Measurements from ENCODE around the gene RARG. TPM values are rescaled to one million over a fixed set of nuclear protein-coding genes. Genes with fewer than 3 reads are reported as not detected.

The RARG gene
- total RNA-seq, 1 donor from 2014 or later = 29.8 TPM

GRCh38 chr12:53274445-53274844 lies 42.4 kb upstream of the RARG start:
- intact Hi-C loops (cut with DNase I) = no loop called here
- no peak for TF ChIP-seq CTCF (IDR thresholded peaks at IDR 0.05)

GRCh38 chr12:53268630-53269562 lies 36.9 kb upstream of the RARG start:
- intact Hi-C loops (cut with DNase I) = loop anchor here (2.0 kb wide), 1 partner anchor 48 kb away; no protein-coding TSS in a partner anchor
- H3K27ac ChIP-seq = no peak overlapping the region
- TF ChIP-seq CTCF (IDR thresholded peaks at IDR 0.05) = no peak

More at GRCh38 chr12:53274445-53274844, 42.4 kb upstream of the RARG start:
- H3K4me3 ChIP-seq = no peak overlapping the region
- no peaks in the 10 kb centered on the region for H3K9me3 ChIP-seq
- H3K36me3 ChIP-seq = no peaks in the 10 kb centered on the region
- no peaks in the 10 kb centered on the region for H3K27me3 ChIP-seq
- no peak for DNase-seq (ENCODE audit: low spot score in 2 of 2)
- H3K27ac ChIP-seq = no peak overlapping the region
- no peaks in the 10 kb centered on the region for H3K4me1 ChIP-seq

GRCh38 chr12:53267999-53268629 lies 36.1 kb upstream of the RARG start, which contains the start of gene ESPL1:
TSS of gene ESPL1 (plus strand) at chr12:53268299. CDS start at chr12:53268767, 468 bp downstream.
- H3K9me3 ChIP-seq = no peaks in the 10 kb centered on the region
- intact Hi-C loops (cut with DNase I) = loop anchor here (2.0 kb wide), 1 partner anchor 47 kb away; no protein-coding TSS in a partner anchor
- no peaks in the 10 kb centered on the region for H3K27me3 ChIP-seq
- peak within 1 kb of the TSS; percentile 63 to 64 for H3K4me3 ChIP-seq
- peak in 2 of 3 experiments; percentile 22 to 26 for TF ChIP-seq CTCF (IDR thresholded peaks at IDR 0.05)
- DNase-seq (ENCODE audit: low spot score in 2 of 2) = peak; percentile 15 to 87
- H3K27ac ChIP-seq = no peak within 1 kb of the TSS
- no peaks in the 10 kb centered on the region for H3K36me3 ChIP-seq
- no peaks in the 10 kb centered on the region for H3K4me1 ChIP-seq

More at GRCh38 chr12:53268630-53269562, 36.9 kb upstream of the RARG start:
- Histone ChIP-seq H3K4me3 (peak overlapping the region; percentile 63 to 64), H3K36me3 (no peaks in the 10 kb centered on the region), H3K4me1 (no peaks in the 10 kb centered on the region), H3K9me3 (no peaks in the 10 kb centered on the region), H3K27me3 (no peaks in the 10 kb centered on the region)
- DNase-seq (ENCODE audit: low spot score in 2 of 2) = no peak

GRCh38 chr12:53267306-53267998 lies 35.4 kb upstream of the RARG start:
- Histone ChIP-seq H3K4me3 (peak overlapping the region; percentile 63 to 64), H3K36me3 (no peaks in the 10 kb centered on the region), H3K27ac (no peak overlapping the region), H3K27me3 (no peaks in the 10 kb centered on the region), H3K9me3 (no peaks in the 10 kb centered on the region), H3K4me1 (no peaks in the 10 kb centered on the region)
- intact Hi-C loops (cut with DNase I) = no loop called here
- no peak for TF ChIP-seq CTCF (IDR thresholded peaks at IDR 0.05)
- no peak for DNase-seq (ENCODE audit: low spot score in 2 of 2)

GRCh38 chr12:53265783-53266182 lies 33.8 kb upstream of the RARG start:
- Histone ChIP-seq H3K9me3 (no peaks in the 10 kb centered on the region), H3K27me3 (no peaks in the 10 kb centered on the region), H3K4me1 (no peaks in the 10 kb centered on the region), H3K36me3 (no peaks in the 10 kb centered on the region), H3K4me3 (no peak overlapping the region), H3K27ac (no peak overlapping the region)
- no peak for TF ChIP-seq CTCF (IDR thresholded peaks at IDR 0.05)
- intact Hi-C loops (cut with DNase I) = no loop called here
- DNase-seq (ENCODE audit: low spot score in 2 of 2) = no peak

Measured in ascending aorta (tissue), 2 donors.